ENCODE results near the gene GPAT2. TPM values are rescaled to one million over a fixed set of nuclear protein-coding genes. Genes with fewer than 3 reads are reported as not detected.
"Not testable (repeated sequence)": the region's sequence is repeated elsewhere in the genome, so short reads cannot be mapped to it uniquely, and the experiment has no call there.

Gene GPAT2
- total RNA-seq, 1 donor from 2014 or later, result not detected

GRCh38 chr2:95990884-95991283, 43.8 kb downstream of the GPAT2 start:
- DNase-seq (ENCODE audit: low spot score, unreplicated experiment); H3K9me3 Mint-ChIP-seq (ENCODE audit: low read depth); H3K27ac Mint-ChIP-seq; H3K36me3 Mint-ChIP-seq (ENCODE audit: insufficient read depth); H3K4me1 Mint-ChIP-seq (ENCODE audit: low read depth); H3K27me3 Mint-ChIP-seq: not testable (repeated sequence)
- peak overlapping the region; percentile 56 for H3K4me3 Mint-ChIP-seq (ENCODE audit: low read depth)

Other genes with a start within 250 kb of the GPAT2 start
- gene ANKRD36C, start 43.1 kb downstream of the GPAT2 start, total RNA-seq, result 47.7 and 51.5 TPM in 2 replicates
- 0.69 and 0.91 TPM in 2 replicates for gene ADRA2B, start 81.7 kb upstream of the GPAT2 start, total RNA-seq
- 0.29 TPM in 1 of 2 replicates, not detected in the other for gene ASTL, start 103.6 kb upstream of the GPAT2 start, total RNA-seq
- gene DUSP2, start 110.5 kb upstream of the GPAT2 start, total RNA-seq, result 0.64 and 0.93 TPM in 2 replicates
- 117 and 118 TPM in 2 replicates for gene STARD7, start 173.9 kb upstream of the GPAT2 start, total RNA-seq
- gene TMEM127, start 231.1 kb upstream of the GPAT2 start, total RNA-seq, result 34.5 and 37.2 TPM in 2 replicates
- gene CIAO1, start 231.3 kb upstream of the GPAT2 start, total RNA-seq, result 77.1 and 79.2 TPM in 2 replicates